HG03460 (cell line): Measurements from ENCODE around the gene SERINC2.
"Not testable (repeated sequence)": the region's sequence is repeated elsewhere in the genome, so short reads cannot be mapped to it uniquely, and the experiment has no call there.

Source experiments
- ATAC-seq: cut with Tn5 transposase; IDR thresholded peaks from one replicate; pipeline ENCODE4 v1.9.1; 2021; ENCODE audit not compliant: unreplicated experiment

SERINC2 gene

DNA sequence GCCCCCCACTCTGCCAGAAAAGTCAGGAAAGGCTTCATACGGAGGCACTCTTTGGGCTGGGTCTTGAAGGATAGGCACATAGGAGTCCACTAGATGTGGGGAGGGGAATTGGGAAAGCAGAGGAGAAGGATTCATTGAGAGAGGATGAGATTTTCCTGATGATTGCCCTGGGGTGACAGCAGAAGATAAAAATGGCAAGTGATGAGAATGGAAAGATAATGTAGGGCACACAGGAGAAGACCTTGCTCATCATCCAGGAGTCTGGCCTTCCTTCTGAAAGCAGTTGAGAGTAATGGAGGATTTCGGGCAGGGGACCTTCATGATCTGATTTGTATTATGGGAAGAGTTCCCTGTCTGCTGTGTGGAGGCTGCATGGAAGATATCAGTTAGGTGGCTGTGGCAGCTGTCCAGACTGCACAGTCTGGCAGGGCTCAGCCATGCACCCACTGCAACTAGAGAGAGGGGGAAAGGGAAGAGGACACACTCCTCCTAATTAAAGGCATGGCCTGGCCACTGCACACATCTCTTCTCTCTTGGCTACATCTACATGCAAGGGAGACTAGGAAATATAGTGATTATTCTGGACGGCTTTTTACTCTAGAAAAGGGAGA lies 30.5 kb upstream of the SERINC2 start:
- no peak for ATAC-seq

- ATAC-seq, result no peak
Observed at GRCh38 chr1:31383967-31384366, 29.0 kb upstream of the SERINC2 start.

DNA sequence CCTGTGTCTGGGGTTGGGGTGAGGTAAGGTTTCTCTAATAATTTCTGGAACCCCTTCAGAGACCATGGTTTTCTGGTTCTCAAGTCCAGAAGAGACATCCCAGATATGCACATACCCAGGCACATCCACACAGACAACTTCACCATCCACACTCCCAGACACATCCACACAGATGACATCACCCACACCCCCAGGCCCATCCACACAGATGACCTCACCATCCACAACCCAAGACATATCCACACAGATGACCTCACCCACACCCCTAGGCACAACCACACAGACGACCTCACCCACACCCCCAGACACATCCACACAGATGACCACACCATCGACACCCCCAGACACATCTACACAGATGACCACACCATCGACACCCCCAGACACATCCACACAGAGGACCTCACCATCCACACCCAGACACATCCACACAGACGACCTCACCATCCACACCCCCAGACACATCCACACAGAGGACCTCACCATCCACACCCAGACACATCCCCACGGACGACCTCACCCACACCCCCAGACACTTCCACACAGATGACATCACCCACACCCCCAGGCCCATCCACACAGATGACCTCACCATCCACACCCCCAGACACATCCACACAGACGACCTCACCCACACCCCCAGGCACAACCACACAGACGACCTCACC lies 26.3 kb upstream of the SERINC2 start:
- not testable (repeated sequence) for ATAC-seq

DNA sequence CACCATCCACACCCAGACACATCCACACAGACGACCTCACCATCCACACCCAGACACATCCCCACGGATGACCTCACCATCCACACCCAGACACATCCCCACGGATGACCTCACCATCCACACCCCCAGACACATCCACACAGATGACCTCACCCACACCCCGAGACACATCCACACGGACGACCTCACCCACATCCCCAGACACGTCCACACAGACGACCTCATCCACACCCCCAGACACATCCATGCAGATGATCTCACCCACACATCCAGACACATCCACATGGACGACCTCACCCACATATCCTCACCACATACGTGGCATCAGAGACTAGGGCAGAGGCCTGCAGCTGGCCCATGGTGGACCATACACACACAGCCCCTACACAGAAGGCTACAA lies 25.4 kb upstream of the SERINC2 start:
- ATAC-seq, result no peak

DNA sequence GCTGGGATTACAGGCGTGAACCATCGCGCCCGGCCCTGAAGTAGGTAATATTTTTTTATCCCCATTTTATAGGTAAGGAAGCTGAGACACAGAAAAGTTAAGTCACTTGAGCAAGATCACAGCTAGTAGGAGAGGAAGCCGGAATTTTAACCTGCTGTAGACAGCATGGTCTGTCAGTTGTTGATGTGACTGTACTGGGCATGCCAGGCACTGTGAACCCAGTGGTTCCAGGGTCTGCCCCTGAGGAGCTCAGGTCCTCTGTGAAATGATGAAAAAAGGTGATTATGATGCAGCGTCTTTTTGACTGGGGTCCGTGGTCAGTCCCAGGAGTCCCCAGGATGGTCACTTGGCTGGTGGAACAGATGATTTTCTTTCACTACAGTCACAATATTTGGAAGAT lies 23.4 kb upstream of the SERINC2 start:
- ATAC-seq, result no peak

GRCh38 chr1:31390071-31390470 lies 22.9 kb upstream of the SERINC2 start:
- no peak for ATAC-seq

DNA sequence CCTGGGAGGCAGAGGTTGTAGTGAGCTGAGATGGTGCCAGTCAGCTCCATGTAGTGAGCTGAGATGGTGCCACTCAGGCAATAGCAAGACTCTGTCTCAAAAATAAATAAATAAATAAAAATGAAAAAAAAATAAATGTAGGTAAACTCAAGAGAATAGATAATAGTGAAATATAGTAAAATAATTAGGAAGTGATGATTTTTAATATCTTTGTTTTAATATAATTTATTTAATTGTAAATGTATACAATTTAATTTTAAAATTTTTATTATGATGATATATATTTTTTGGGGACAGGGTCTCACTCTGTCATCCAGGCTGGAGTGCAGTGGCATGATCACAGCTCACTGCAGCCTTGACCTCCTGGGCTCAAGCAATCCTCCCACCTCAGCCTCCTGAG lies 19.6 kb upstream of the SERINC2 start:
- no peak for ATAC-seq

DNA sequence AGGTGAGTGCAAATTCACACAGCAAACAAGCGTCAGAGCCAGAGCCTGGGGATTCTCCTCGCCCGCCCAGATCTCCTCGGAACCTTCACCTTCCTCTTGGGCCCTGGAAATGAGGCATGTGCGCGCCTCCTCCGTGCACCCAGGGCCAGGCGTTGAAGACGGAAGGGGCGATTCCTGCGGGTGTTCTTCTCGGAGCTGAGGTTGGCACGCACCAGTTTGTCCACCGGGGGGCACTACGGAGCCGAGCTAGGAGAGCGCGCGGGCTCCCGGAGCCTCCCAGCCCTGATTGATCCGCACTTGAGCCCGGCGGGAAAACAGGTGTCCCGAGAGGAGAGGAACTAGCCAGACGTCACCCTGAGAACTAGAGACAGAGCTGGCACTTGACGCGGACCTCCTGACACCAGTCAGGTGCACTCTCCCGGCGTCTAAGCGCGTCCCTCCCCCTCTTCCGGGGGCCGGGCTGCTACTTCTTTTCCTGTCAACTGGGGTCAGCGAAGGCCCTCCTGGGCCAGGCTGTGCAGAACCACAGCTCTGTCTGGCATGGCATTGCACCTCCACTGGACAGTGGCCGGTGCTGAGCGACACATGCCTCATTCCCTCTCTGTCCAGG lies 18.3 kb upstream of the SERINC2 start:
- no peak for ATAC-seq

GRCh38 chr1:31396633-31397351 lies 16.2 kb upstream of the SERINC2 start:
- ATAC-seq, result no peak

GRCh38 chr1:31397360-31398095 lies 15.5 kb upstream of the SERINC2 start:
- ATAC-seq, result no peak

- ATAC-seq, result no peak
Observed at GRCh38 chr1:31398246-31398645, 14.8 kb upstream of the SERINC2 start.

- ATAC-seq, result no peak
Observed at GRCh38 chr1:31399976-31400375, 13.0 kb upstream of the SERINC2 start.

GRCh38 chr1:31400393-31400792 lies 12.6 kb upstream of the SERINC2 start:
- no peak for ATAC-seq

- no peak for ATAC-seq
Observed at GRCh38 chr1:31401241-31401640, 11.8 kb upstream of the SERINC2 start.

- no peak for ATAC-seq
Observed at GRCh38 chr1:31405578-31406245, 7.3 kb upstream of the SERINC2 start.

GRCh38 chr1:31407029-31407626 lies 5.9 kb upstream of the SERINC2 start:
- ATAC-seq, result no peak

DNA sequence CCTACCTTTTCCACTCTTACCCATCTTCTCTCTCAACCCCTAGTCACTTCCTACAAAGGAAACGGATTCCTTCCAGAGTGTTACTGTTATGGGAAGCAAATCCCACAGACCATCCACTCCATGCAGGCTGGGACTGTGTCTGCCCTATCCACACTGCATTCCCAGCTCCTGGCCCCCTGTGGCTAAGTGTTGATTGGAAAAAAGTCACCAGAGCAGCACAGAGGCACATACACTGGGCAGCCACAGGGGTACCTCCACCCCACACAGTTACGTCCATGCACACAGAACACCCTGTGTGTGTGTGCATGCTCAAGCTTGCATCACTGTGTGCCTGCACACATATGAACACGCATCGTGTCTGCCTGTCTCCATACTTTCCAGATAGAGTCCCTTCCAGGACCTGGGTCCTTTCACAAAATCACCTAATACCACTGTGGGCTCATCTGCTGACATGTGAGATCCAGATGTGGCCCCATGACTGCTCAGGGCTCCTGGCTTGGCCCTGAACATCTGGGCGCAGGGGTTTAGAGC lies 4.2 kb upstream of the SERINC2 start:
- no peak for ATAC-seq

DNA sequence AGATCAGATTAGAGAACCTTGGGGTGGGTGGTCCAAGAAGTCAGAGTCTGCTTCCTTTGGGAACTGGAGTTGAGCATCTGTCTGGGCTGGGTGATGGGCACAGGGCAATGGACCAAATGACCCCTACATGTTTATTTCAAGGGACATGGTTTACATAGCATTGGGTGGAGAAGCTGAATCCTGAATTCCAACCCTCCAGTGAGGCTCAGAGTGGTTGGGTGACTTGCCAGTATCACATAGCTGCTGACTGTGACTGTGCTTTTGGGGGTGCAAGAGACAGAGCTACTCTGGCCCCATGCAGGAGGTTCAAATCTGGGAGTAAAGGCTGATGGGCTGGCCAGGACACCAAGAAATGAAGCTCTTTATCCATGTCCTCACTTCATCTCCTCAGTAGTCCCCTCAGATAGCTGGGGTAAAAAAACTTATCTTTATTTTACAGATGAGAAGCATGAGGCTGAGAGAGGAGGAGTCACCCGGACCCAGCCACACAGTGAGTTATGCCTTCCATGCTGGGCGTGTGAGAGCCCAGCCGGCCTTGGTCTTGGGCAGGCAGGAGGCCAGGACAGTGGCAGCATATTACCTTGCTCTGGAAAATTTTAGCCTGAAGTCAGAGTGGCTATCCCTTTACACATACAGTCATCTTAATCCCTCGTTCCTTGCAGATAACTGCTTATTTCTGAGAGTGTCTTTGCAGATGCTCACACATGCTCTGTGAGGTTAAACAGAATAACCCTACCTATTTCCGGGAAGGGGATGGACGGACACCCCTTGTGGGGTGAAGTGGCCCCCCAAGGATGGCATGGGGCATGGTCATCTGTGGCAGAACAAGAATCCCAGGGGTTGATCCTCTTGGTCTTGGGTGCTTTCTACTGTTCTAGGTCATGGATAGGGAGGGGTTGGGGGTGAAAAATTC lies 2.8 kb upstream of the SERINC2 start:
- no peak for ATAC-seq

DNA sequence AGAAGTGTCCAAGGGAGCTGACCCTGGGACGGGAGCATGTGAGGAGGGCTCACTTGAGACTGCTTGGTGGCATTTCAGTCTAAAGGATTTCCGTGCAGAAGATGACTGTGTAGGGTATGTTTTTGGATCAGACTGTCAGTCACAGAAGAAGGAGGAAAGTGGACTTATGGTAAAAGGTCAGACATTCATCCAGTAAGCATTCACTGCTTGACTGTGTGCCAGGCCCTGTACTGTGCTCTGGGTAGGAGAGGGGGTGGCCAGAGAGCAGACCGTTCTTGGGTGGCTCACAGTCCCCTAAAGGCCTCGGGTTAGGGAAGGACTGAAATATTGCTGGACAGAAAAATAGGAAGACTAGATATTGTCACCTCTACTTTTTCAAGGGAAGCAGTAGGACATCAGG lies 2.1 kb upstream of the SERINC2 start:
- ATAC-seq, result no peak
